Astrocyte of the hippocampus (primary cell): Measurements from ENCODE around the gene SLC1A4.

Experiments
- DNase-seq: peaks from one replicate; pipeline ENCODE4 v3.0.0; 2011; ENCODE audit warnings: low read depth, low spot score

Gene SLC1A4

DNA sequence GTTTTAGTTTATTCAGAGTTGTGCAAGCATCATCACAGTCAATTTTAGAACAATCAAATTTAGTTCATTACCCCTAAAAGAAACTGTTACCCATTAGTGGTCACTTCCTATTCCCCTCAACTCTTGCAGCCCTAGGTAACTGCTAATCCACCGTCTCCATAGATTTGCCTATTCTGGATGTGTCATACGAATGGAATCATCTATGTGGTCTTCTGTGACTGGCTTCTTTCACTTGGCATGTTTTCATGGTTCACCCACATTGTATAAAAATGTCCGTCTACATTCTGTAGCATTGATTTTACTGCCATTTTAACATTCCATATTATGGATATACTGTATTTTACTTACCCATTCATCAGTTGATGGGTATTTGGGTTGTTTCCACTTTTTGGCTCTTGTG is 61.7 kb downstream of the SLC1A4 start:
- DNase-seq: peak; percentile 49

GRCh38 chr2:65053199-65053598 is 64.0 kb downstream of the SLC1A4 start:
- no peak for DNase-seq

DNA sequence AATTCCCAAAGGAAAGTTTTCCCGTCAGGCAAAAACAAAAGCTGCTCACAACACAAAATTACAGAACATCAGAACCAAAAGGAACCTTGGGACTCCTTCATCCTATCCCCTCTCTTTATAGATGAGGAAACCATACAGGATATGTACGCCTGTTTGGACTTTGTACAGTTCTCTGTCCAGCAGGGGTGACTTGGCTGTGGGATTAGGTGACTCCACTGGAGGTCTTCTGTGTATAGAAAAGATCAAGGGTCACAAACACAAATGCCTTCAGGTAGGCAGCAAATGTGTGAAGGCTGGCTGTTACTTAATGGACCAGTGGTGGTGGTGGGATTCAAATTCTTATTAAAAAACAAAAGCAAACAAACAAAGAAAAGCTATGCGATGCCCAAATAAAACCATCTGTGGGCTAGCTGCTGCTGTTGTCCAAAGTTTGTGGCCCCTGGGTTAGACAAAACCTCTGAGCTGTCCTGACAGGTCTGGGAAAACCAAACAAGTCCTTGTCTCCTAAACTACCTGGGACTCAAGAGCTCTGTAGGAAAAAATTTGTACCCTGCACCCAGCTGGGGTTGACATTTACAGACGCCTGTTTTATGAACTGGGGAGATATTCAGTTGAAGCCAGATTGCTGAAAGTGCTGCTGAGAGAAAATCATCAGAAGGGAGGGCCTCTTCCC is 65.7 kb downstream of the SLC1A4 start:
- DNase-seq: no peak

DNA sequence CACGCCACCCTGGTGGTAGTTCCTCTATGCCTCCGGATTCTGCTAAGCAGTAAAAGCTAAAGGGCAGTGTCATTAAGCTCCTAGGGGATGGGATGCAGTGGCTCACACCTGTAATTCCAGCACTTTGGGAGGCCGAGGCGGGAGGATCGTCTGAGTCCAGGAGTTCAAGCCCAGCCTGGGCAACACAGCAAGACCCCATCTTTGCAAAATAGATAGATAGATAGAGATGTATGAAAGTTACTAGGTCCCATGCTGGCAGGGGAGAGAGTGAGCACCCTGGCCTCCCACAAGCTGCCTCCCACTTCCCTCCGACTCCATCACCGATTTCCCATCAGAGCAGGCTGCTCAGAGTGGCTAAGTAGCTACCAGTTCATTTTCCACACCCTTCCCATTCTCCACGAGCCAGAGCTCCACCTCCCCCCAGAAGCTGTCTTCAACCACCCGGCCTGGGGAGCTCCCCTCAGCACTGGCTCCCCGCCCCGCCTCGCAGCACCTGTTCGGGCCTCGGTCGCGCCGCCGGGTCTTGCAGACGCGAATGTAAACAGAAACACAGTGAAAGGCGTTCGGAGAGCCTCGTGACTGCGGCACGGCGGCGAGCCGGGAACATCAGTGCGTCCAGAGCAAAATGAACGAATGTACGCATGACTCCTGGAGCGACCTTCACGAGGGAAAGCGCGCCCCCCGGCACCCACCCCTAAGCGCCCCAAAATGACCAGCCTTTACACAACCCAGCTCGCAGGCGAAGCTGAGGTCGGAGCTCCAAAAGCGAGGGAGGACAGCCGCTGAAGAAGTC is 66.4 kb downstream of the SLC1A4 start:
- no peak for DNase-seq

DNA sequence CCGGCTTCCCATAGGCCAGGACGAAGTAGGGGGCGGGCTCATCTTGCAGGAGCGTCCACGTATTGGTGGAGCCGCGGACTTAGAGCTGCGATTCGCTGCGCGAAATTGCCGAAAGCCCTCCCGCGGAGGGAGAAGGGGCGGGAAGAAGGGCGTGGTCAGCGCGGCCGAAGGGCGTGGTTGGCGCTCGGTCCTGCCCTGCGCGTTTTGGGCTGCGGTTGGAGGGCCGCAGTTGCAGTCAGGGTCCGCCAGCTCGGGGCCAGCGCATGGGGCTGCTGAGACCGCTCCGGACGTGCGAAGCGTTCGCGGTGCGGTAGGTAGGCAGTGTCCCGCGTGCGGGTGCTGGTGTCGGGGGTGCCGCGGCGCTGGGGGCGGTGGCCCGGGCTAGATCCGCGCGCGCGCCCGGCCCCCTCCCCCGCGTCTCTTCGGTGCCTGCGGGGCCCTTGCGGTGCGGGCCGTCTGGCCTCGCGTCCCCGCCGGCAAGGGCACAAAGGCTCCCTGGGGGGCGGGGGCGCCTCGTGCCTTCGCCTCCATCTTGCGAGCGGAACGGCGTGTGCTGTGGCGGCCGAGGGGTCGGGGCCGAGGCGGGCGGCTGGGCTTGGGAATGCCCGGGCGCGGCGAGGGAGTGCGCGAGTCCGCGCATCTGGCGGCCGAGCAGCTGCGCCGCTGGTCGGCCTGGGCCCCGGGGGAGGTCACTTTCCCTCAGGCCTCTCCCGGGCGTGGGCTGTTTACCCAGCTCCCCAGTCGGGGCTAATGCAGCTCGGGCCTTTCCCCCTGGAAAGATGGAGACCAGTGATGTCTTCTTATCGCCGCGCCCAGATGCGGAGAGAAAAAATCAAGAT is 67.2 kb downstream of the SLC1A4 start, which contains the start of gene CEP68:
CEP68 (plus strand) TSS at position 202 of the 839 bp plus-strand sequence. CDS start 13,029 bp downstream, outside the sequence.
- DNase-seq: peak; percentile 99

GRCh38 chr2:65057054-65057375 is 67.8 kb downstream of the SLC1A4 start:
- no peak for DNase-seq

GRCh38 chr2:65057391-65058052 is 68.3 kb downstream of the SLC1A4 start:
- peak; percentile 49 for DNase-seq

GRCh38 chr2:65059071-65059470 is 69.9 kb downstream of the SLC1A4 start:
- no peak for DNase-seq

DNA sequence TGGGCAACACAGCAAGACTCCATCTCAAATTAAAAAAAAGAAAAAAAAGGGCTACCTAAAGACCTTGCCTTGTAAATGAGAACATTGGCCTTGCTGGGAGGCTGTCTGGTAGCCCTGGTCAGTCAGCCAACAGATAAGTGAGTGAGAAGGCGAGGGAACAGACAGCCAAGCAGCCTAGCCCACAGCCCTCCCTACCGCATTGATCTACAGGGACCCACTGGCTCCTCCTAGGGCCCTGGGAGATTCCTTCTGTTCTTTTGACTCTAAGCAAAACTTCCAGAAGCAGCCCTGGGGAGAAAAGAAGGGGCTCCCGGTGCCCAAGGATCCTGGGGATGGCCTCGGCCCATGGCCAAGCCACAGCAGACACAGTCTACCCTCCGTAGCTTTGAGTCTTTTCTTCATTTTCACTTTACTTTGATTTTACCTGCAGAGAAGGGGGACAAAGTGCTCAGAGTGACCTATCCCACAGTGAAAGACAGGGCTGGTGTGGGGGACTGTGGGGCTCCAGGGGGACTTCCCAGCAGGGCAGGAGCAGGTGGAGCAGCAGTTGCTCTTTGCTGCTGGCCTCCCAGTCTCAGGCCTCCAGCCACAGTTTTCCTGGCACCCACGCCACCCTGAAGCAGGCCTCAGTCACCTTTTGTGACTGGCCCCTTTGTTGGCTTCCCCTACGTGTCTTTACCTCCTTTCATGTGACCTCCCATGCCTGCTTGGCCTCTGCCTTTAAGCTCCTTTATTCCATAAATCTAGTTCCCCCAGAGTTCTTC is 72.1 kb downstream of the SLC1A4 start:
- no peak for DNase-seq

GRCh38 chr2:65061910-65062339 is 72.7 kb downstream of the SLC1A4 start:
- no peak for DNase-seq

GRCh38 chr2:65062843-65063825 is 73.9 kb downstream of the SLC1A4 start:
- peak; percentile 27 for DNase-seq

GRCh38 chr2:65064728-65065552 is 75.7 kb downstream of the SLC1A4 start:
- DNase-seq: peak; percentile 94

- DNase-seq: no peak
Observed at GRCh38 chr2:65067806-65068553, 78.8 kb downstream of the SLC1A4 start.

GRCh38 chr2:65069439-65069824 is 80.2 kb downstream of the SLC1A4 start:
- DNase-seq: no peak

GRCh38 chr2:65070172-65070830 is 81.1 kb downstream of the SLC1A4 start:
- peak; percentile 66 for DNase-seq

- DNase-seq: no peak
Observed at GRCh38 chr2:65070856-65071255, 81.7 kb downstream of the SLC1A4 start.

DNA sequence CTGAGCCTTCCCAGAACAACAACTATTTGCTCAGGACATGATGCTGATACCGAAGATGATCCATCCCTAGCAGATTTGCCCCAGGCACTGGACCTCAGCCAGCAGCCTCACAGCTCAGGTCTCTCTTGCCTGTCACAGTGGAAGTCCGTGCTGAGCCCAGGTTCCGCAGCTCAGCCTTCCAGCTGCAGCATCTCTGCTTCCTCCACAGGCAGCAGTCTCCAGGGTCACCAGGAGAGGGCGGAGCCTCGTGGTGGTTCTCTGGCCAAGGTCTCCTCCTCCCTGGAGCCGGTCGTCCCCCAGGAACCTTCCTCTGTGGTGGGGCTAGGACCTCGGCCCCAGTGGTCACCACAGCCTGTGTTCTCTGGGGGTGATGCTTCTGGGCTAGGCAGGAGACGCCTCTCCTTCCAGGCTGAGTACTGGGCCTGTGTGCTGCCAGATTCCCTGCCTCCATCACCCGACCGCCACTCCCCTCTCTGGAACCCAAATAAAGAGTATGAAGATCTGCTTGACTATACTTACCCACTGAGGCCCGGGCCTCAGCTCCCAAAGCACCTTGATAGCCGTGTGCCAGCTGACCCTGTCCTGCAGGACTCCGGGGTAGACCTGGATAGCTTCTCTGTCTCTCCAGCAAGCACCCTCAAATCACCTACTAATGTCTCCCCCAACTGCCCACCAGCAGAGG is 82.4 kb downstream of the SLC1A4 start:
- peak; percentile 17 for DNase-seq
